Thoracic aorta (tissue), 2 donors: ENCODE data around the gene SRL. TPM values are rescaled to one million over a fixed set of nuclear protein-coding genes. Genes with fewer than 3 reads are reported as not detected.

Experiments
- ATAC-seq: fragments of 150-250 bp; one replicate; pipeline ENCODE4 v1.8.0; 2017; ENCODE audit warnings: low read depth; ENCODE audit not compliant: insufficient number of reproducible peaks, low FRiP score
- DNase-seq: peaks from one replicate; pipeline ENCODE4 v3.0.0-alpha.2; 2020; ENCODE audit warnings: low spot score
- H3K27ac ChIP-seq, 2 donors: fragments of 200-600 bp; sonication (generic); 1 replicate in 1 of 2; 2 replicates in 1 of 2; pipeline ENCODE4 v1.5.1; 2016; ENCODE audit warnings: mild to moderate bottlenecking in 2 of 2, moderate library complexity in 2 of 2
- H3K27me3 ChIP-seq: fragments of 200-600 bp; sonication (generic); replicated peaks from 2 replicates; pipeline ENCODE4 v1.6.0; 2016; ENCODE audit warnings: mild to moderate bottlenecking; ENCODE audit not compliant: insufficient read depth
- H3K36me3 ChIP-seq: fragments of 200-600 bp; sonication (generic); one replicate; pipeline ENCODE4 v1.5.1; 2016
- H3K4me1 ChIP-seq, 2 donors: fragments of 200-600 bp; sonication (generic); 1 replicate in 1 of 2; 2 replicates in 1 of 2; pipeline versions ENCODE4 v1.5.1 to v1.6.0; 2016; ENCODE audit warnings: low read depth in 2 of 2, mild to moderate bottlenecking in 1 of 2; ENCODE audit not compliant: control insufficient read depth in 1 of 2
- H3K4me3 ChIP-seq: fragments of 200-600 bp; sonication (generic); 2 replicates; pipeline ENCODE4 v1.5.1; 2016; ENCODE audit warnings: mild to moderate bottlenecking
- H3K9me3 ChIP-seq: fragments of 200-600 bp; sonication (generic); 2 replicates; pipeline ENCODE4 v1.5.1; 2016
- total RNA-seq, 2 donors: library from RNA; depleted of rRNA; stranded (reverse); fragments of >200 nt; gene quantifications; one replicate each; pipeline versions ENCODE4 v1.1.0 to v1.2.3, GENCODE V29; 2016
- TF ChIP-seq, protein P1 (sequence below): fragments of 200-600 bp; sonication (generic); IDR thresholded peaks from one replicate; pipeline ENCODE4 v1.5.1; 2019; ENCODE audit warnings: antibody characterized with exemption

SRL gene
- total RNA-seq, 2 donors from 2014 or later, result 0.68 to 1.1 TPM

- ATAC-seq, result no peak
- H3K4me1 ChIP-seq, result no peaks in the 10 kb centered on the region
These were observed 16.8 kb downstream of the SRL start for GRCh38 chr16:4225075-4225474.

DNA sequence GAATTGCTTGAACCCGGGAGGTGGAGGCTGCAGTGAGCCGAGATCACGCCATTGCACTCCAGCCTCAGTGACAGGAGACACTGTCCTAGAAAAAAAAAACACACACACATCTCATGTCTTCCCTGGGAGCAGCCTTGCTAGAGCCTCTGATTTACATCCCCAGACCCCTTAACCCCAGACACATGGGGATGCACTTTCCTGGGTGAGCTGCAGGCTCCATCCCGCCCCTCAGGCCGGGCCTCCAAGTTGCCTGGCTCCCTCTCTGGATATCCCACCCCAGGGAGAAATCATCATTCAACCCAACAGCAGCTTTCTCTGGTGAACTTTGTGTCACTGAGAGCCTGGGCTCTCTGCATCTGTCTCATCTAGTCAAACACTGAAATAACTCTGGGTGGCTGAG, 21.5 kb downstream of the SRL start:
- H3K4me1 ChIP-seq, result peaks cover 0 to 21% of the 10 kb centered on the region in 2 donors
- DNase-seq (no peak), ATAC-seq (no peak)
- no peaks in the 10 kb centered on the region for H3K27me3 ChIP-seq
- no peaks in the 10 kb centered on the region for H3K9me3 ChIP-seq
- no peak overlapping the region for H3K4me3 ChIP-seq
- H3K27ac ChIP-seq, result no peak overlapping the region
- TF ChIP-seq, protein P1, sequence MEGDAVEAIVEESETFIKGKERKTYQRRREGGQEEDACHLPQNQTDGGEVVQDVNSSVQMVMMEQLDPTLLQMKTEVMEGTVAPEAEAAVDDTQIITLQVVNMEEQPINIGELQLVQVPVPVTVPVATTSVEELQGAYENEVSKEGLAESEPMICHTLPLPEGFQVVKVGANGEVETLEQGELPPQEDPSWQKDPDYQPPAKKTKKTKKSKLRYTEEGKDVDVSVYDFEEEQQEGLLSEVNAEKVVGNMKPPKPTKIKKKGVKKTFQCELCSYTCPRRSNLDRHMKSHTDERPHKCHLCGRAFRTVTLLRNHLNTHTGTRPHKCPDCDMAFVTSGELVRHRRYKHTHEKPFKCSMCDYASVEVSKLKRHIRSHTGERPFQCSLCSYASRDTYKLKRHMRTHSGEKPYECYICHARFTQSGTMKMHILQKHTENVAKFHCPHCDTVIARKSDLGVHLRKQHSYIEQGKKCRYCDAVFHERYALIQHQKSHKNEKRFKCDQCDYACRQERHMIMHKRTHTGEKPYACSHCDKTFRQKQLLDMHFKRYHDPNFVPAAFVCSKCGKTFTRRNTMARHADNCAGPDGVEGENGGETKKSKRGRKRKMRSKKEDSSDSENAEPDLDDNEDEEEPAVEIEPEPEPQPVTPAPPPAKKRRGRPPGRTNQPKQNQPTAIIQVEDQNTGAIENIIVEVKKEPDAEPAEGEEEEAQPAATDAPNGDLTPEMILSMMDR, result no peak
- H3K36me3 ChIP-seq, result no peaks in the 10 kb centered on the region

More at GRCh38 chr16:4225075-4225474, 16.8 kb downstream of the SRL start:
- Histone ChIP-seq H3K4me3 (no peak overlapping the region), H3K9me3 (no peaks in the 10 kb centered on the region), H3K36me3 (no peaks in the 10 kb centered on the region), H3K27ac (no peak overlapping the region), H3K27me3 (no peaks in the 10 kb centered on the region)
- DNase-seq, result no peak
- TF ChIP-seq, protein P1, result no peak

- no peaks in the 10 kb centered on the region for H3K27me3 ChIP-seq
- ATAC-seq (no peak), DNase-seq (no peak)
These were observed 23.7 kb downstream of the SRL start for GRCh38 chr16:4218202-4218601.

GRCh38 chr16:4217204-4218131, 24.4 kb downstream of the SRL start:
- TF ChIP-seq, protein P1, result no peak
- DNase-seq (no peak), ATAC-seq (no peak)
- Histone ChIP-seq H3K27me3 (no peaks in the 10 kb centered on the region), H3K9me3 (no peaks in the 10 kb centered on the region), H3K4me1 (peaks cover 18 to 50% of the 10 kb centered on the region in 2 donors), H3K27ac (peak overlapping the region in 1 of 2 donors; percentile 11), H3K36me3 (no peaks in the 10 kb centered on the region), H3K4me3 (no peak overlapping the region)

More at GRCh38 chr16:4218202-4218601, 23.7 kb downstream of the SRL start:
- Histone ChIP-seq H3K9me3 (no peaks in the 10 kb centered on the region), H3K36me3 (no peaks in the 10 kb centered on the region), H3K4me3 (no peak overlapping the region), H3K27ac (no peak overlapping the region), H3K4me1 (peaks cover 17 to 43% of the 10 kb centered on the region in 2 donors)
- TF ChIP-seq, protein P1, result no peak

DNA sequence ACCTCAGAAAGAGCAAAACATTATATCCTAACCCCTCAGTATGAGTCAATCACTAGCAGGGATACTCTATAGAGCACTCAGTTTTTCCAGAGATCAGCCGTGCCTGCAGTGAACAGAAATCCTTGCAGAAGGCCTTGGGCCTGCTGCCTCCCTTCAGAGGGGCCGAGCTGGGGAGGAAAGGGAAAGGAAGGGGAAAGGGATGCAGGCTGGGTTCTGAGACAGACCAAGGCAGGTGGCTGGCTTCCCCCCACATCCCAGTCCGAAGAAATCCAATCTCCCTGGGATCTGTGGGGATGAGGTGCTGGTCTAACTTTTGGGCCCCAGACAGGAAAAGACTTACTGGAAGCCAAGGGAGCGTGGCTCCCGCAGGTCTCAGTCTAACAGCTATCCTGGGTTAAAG, 25.3 kb downstream of the SRL start:
- Histone ChIP-seq H3K4me3 (no peak overlapping the region), H3K27ac (no peak overlapping the region), H3K9me3 (no peaks in the 10 kb centered on the region), H3K4me1 (peaks cover 21 to 58% of the 10 kb centered on the region in 2 donors), H3K27me3 (no peaks in the 10 kb centered on the region), H3K36me3 (no peaks in the 10 kb centered on the region)
- TF ChIP-seq, protein P1, result no peak
- ATAC-seq (no peak), DNase-seq (no peak)
